ENCODE results near the gene BAD. TPM values are rescaled to one million over a fixed set of nuclear protein-coding genes. Genes with fewer than 3 reads are reported as not detected.

The BAD gene
- total RNA-seq, 1 experiment from 2014 or later: 50.5 TPM

DNA sequence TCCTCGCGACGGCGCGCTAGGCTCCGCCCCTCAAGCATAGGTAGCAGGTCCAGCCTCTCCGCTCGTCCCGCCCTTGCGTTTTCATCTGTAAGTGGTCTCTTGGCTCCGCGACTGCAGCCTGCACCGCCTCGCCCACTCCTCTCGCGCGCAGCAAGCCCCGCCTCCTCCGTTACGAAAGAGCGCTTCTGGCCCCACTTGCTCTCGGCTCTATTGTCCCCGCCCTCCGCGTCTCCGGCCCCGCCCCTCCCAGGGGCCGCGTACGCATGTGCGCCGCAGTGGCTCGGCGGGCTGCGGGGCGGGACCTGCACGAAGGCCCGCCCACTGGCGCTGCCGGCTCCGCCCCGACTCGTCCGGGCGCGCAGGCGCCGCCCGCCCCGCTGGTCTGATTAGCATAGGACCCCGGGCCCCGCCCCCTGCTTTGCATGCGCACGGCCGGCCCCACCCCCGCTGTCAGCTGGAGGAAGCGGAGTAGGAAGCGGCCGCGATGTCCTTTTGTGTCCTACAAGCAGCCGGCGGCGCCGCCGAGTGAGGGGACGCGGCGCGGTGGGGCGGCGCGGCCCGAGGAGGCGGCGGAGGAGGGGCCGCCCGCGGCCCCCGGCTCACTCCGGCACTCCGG, 20.7 kb upstream of the BAD start, which contains the start of gene ESRRA:
ESRRA (plus strand) TSS at position 450 of the 616 bp plus-strand sequence. CDS start 1,656 bp downstream, outside the sequence.
- Mint-ChIP-seq H3K9me3 (ENCODE audit: unreplicated experiment) (no peaks in the 10 kb centered on the region), H3K4me1 (ENCODE audit: low read depth, unreplicated experiment) (peaks cover 9% of the 10 kb centered on the region), H3K4me3 (ENCODE audit: unreplicated experiment) (peak within 1 kb of the TSS; percentile 97), H3K36me3 (ENCODE audit: insufficient read depth, unreplicated experiment) (peaks cover 48% of the 10 kb centered on the region), H3K27ac (ENCODE audit: unreplicated experiment) (peak within 1 kb of the TSS; percentile 99), H3K27me3 (ENCODE audit: insufficient read depth, unreplicated experiment) (no peaks in the 10 kb centered on the region)
- intact Hi-C loops (cut with micrococcal nuclease; ENCODE audit: unreplicated experiment): loop anchor here (1.0 to 2.0 kb wide), 4 partner anchors 12 to 64 kb away; partner anchors contain the start of genes BAD, FKBP2, GPR137 and TRMT112
- peak within 1 kb of the TSS; percentile 65 for H3K4me3 ChIP-seq (ENCODE audit: low read depth, low read length)
- no TSS peak for BruUV-seq (replicated peaks)
- ChIA-PET POLR2A (interaction anchor here (0.6 to 3.5 kb wide), 15 partner anchors 12 to 1714 kb away, joined by 3 to 86 read pairs (median 6); partner anchors contain the start of genes BAD, FKBP2, PLCB3 and PRDX5), CTCF (interaction anchor here (0.5 to 5.8 kb wide), 22 partner anchors 9 to 119 kb away, joined by 3 to 61 read pairs (median 5); partner anchors contain the start of genes BAD, FKBP2, GPR137 and NUDT22)
- no peaks in the 10 kb centered on the region for H3K9me3 ChIP-seq
- TF ChIP-seq, protein P1, sequence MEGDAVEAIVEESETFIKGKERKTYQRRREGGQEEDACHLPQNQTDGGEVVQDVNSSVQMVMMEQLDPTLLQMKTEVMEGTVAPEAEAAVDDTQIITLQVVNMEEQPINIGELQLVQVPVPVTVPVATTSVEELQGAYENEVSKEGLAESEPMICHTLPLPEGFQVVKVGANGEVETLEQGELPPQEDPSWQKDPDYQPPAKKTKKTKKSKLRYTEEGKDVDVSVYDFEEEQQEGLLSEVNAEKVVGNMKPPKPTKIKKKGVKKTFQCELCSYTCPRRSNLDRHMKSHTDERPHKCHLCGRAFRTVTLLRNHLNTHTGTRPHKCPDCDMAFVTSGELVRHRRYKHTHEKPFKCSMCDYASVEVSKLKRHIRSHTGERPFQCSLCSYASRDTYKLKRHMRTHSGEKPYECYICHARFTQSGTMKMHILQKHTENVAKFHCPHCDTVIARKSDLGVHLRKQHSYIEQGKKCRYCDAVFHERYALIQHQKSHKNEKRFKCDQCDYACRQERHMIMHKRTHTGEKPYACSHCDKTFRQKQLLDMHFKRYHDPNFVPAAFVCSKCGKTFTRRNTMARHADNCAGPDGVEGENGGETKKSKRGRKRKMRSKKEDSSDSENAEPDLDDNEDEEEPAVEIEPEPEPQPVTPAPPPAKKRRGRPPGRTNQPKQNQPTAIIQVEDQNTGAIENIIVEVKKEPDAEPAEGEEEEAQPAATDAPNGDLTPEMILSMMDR (IDR thresholded peaks at IDR 0.05; ENCODE audit: insufficient read depth in 1 of 2, low read depth in 1 of 2, low read length in 1 of 2, severe bottlenecking in 1 of 2, unreplicated experiment in 1 of 2): no peak
- peak; percentile 99 to 100 for DNase-seq
- peaks cover 28% of the 10 kb centered on the region for H3K4me1 ChIP-seq
- H3K36me3 ChIP-seq (ENCODE audit: control insufficient read depth, insufficient read depth, low read length): peaks cover 3% of the 10 kb centered on the region; the same call in 1 of the 2 replicates
- no peaks in the 10 kb centered on the region for H3K27me3 ChIP-seq (replicated peaks; ENCODE audit: control insufficient read depth, insufficient read depth, low read length)

DNA sequence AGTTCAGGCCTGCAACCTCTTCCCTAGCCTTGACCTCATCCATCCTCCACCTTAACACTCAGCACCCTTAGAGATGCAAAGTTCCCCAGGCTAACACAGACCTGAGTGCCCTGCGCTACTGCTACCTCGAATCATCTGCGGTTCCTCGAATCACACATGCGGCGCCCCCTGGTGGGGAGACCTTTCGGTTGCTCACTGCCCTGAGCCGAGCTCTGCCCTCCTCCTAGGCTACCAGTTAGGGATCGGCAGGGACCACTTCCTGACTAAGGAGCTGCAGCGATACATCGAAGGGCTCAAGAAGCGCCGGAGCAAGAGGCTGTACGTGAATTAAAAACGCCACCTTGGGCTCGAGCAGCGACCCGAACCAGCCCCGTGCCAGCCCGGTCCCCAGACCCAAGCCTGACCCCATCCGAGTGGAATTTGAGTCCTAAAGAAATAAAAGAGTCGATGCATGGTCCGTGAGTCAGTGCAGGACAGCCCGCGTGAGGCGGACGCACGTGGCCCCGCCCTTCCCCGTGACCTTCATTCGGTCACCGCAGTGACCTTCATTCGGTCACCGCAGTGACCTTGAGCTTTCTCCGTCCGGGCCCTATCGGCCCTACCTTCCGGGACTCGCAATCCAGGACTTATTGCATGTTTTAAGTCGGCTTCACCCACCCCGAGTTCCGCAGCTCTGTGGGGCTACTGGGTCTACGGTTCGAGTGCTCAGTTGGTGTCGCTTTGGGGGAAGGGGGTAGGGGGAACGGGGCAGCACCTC, 20.0 kb upstream of the BAD start:
- H3K4me3 Mint-ChIP-seq (ENCODE audit: unreplicated experiment): peak overlapping the region; percentile 97

More for the DNA sequence above, 20.0 kb upstream of the BAD start:
- TF ChIP-seq, protein P1 (IDR thresholded peaks at IDR 0.05; ENCODE audit: insufficient read depth in 1 of 2, low read depth in 1 of 2, low read length in 1 of 2, severe bottlenecking in 1 of 2, unreplicated experiment in 1 of 2): peak; percentile 87 to 97
- Mint-ChIP-seq H3K4me1 (ENCODE audit: low read depth, unreplicated experiment) (peaks cover 9% of the 10 kb centered on the region), H3K27ac (ENCODE audit: unreplicated experiment) (peak overlapping the region; percentile 99), H3K27me3 (ENCODE audit: insufficient read depth, unreplicated experiment) (no peaks in the 10 kb centered on the region), H3K36me3 (ENCODE audit: insufficient read depth, unreplicated experiment) (peaks cover 44% of the 10 kb centered on the region), H3K9me3 (ENCODE audit: unreplicated experiment) (no peaks in the 10 kb centered on the region)
- CTCF ChIA-PET: interaction anchor here (0.5 to 5.8 kb wide), 25 partner anchors 8 to 805 kb away, joined by 3 to 61 read pairs (median 5); partner anchors contain the start of genes BAD, FKBP2, GPR137 and NUDT22
- Histone ChIP-seq H3K4me3 (ENCODE audit: low read depth, low read length) (peak overlapping the region; percentile 65), H3K27me3 (replicated peaks; ENCODE audit: control insufficient read depth, insufficient read depth, low read length) (no peaks in the 10 kb centered on the region), H3K4me1 (peaks cover 28% of the 10 kb centered on the region), H3K36me3 (ENCODE audit: control insufficient read depth, insufficient read depth, low read length) (peaks cover 3% of the 10 kb centered on the region; the same call in 1 of the 2 replicates), H3K9me3 (no peaks in the 10 kb centered on the region)
- intact Hi-C loops (cut with micrococcal nuclease; ENCODE audit: unreplicated experiment): loop anchor here (1.0 to 2.0 kb wide), 5 partner anchors 13 to 64 kb away; partner anchors contain the start of genes BAD, FKBP2, GPR137 and PLCB3
- POLR2A ChIA-PET: interaction anchor here (0.6 to 3.5 kb wide), 15 partner anchors 13 to 1639 kb away, joined by 3 to 86 read pairs (median 6); partner anchors contain the start of genes BAD, FKBP2, NUDT22 and PLCB3
- BruUV-seq (replicated peaks): TSS peak; percentile 98
- DNase-seq: peak; percentile 93 to 95

All from Caco-2 (cell line).